Stimulated activated CD4-positive, alpha-beta T cell treated with anti-CD3 and anti-CD28 coated beads, TNF-alpha, amount 100 ng/mL, for 48 hours (primary cell): Measurements from ENCODE around the gene SLC35C1.
"Not testable (repeated sequence)": the region's sequence is repeated elsewhere in the genome, so short reads cannot be mapped to it uniquely, and the experiment has no call there.

Experiments used
- DNase-seq, 3 donors: peaks; one replicate each; pipeline ENCODE4 v3.0.0-alpha.2; 2020; ENCODE audit warnings: low read depth in 3 of 3

The SLC35C1 gene

DNA sequence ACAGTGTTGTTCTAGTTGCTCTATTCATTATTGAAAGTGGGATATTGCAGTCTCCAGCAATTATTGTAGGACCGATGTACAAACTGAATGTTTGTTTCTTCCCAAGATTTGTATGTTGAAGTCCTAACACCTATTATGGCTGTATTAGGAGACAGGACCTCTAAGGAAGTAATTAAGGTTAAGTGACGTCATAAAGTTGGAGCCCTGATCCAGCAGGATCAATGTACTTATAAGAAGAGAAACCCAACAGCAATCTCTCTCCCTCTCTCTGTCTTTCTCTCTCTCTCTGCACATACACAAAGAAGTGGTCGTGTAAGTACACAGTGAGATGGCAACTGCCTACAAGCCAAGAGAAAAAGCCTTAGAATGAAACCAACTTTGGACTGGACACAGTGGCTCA is 16.1 kb upstream of the SLC35C1 start:
- DNase-seq = no peak

DNA sequence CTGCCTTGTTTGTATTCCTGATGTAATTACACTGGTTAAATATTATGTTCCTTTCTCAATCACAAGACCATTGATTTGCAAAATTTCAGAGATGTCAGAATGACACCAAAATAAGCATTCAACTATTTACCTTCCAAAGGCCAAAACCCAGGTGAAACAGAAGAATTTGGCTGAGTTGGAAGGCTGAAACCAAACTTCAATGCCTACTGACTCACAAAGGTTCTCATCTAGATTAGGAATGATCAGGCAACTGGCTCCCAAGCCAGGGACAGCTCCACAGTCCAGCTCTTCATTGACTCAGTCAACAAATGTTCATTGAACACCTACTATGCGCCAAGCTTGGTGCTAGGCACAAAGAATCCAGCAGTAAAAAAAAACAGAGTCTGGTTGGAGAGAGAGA is 13.4 kb upstream of the SLC35C1 start:
- DNase-seq = no peak

DNA sequence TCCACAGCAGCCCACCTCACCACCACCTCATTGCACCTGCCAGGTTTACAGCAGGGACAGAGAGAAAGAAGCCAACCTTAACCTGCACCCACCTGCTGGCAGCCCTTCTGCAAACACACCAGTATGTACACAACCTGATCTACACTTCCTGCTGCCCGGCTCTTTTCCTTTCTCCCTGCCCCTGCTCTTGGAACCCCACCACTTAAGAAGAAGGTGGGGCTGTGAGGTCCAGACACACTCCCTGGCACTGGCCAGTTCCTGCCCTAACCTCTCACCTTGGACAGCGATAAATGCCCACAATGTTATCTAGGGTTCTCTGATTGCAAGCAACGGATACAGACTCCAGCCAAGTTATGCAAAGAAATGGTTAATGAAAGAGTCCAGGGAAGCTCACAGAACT is 10.8 kb upstream of the SLC35C1 start:
- DNase-seq = no peak

DNA sequence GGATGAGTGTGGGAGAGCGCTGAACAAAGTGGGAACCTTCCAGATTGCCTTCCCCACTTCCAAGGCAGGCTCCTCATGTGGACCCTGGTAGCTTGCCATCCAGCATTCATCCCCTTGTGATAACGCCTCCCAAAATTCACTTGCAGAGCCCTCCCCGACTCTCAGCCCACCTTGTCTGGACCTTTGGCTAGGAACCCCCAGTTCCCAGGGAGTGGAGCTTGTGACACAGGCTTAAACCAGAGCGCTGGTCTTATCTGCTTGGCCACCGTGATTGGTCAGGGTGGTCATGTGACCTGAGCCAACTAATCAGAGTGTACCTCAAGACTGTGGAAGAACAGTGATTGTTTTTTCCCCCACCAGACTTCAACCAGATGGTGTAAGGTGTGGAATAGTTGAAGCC is 9.6 kb upstream of the SLC35C1 start:
- DNase-seq = no peak

DNA sequence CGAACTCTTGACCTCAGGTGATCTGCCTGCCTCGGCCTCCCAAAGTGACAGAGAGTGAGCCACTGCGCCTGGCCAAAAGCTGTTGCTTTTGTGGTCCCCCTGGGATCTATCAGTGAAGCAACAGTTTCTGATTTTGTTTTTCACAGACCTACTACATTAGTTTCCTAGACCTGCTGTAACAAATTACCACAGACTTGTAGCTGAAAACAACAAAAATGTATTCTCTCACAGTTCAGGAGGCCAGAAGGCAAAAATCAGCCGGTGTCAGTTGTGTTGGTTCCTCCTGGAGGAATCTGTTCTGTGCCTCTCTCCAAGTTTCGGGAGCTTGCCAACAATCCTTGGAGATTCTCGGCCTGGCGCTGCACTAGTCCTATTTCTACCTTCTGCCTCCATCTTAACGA is 8.5 kb upstream of the SLC35C1 start:
- no peak for DNase-seq

DNA sequence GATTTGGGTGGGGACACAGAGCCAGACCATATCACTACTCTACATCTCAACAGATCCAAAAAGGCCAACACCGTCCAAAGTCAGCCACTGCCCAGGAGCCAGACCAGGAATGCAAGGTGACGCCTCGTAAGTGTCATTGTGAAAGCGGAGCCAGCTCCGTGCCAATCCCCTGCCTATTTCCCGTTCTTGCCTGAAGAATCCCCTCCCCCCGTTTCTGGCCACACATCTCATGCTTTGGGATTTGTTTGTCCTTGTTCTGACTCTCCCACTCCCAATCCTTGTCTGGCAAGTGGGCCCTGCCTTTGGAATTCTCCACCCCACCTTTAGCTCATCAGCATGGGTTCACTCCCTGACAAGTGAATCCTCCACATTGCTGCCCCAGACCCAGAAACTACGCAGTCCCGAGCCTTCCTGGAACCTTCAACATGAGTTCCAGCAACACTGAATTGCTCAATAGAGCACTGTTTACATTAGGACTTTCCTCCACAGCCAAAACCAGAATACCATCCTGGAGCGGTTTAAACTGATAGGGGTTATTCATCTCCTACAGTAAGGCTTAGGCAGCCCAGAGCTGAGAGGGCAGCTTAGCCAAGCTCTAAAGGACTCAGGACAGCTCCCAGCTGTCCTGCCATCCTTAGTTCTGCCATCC is 6.0 kb upstream of the SLC35C1 start:
- DNase-seq = no peak

DNA sequence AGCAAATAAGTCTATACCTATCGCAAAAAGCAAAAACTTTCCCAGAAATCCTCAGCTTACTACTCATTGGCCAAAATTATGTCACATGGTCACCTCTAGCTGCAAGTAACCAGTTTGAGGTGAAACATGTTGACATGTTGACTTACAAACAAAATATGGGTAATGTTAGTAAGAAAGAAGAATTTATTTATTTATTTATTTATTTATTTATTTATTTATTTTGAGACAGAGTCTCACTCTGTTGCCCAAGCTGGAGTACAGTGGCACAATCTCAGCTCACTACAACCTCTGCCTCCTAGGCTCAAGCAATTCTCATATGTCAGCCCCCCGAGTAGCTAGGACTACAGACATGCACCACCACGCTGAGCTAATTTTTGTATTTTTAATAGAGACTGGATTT is 5.4 kb upstream of the SLC35C1 start:
- no peak for DNase-seq

DNA sequence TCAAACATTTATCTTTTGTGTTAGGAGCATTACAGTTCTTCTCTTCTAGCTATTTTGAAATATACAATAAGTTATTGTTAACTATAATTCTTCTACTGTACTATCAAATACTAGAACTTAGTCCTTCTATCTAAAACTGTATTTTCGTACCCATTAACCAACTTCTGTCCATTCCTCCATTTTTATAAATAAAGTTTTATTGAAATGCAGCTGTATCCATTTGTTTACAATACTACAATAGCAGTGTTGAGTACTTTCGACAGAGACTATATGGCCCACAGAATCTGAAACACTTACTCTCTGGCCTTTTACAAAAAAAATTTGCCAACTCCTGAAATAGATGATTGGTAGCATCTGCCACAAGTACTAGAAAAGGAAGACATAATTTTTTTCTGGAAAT is 4.7 kb upstream of the SLC35C1 start:
- no peak for DNase-seq

DNA sequence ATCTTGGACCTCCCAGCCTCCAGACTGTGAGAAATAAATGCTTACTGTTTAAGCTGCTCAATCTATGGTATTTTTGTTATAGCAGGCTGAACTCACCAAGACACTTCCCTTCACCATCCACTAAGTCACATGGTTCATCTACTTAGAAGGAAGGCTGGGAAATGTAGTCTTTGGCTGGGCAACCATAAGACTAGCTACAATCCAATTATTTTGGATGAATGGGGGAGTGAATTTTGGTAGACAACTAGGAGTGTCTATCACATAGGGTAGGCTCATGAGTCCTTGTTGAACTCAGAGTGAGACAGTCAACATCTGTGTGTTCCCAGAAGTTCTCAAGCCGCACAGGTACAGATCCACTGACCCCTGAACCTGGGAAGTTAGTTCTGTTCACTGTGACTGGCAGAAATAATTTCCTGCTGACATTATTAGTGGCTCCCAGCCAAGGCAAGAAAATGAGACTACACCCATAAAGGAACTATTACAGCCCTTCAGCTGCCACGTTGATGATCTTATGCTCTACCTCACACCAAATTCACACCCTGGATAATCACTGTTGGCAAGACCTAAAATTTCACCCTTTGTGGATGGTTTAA is 3.1 kb upstream of the SLC35C1 start:
- DNase-seq = no peak

DNA sequence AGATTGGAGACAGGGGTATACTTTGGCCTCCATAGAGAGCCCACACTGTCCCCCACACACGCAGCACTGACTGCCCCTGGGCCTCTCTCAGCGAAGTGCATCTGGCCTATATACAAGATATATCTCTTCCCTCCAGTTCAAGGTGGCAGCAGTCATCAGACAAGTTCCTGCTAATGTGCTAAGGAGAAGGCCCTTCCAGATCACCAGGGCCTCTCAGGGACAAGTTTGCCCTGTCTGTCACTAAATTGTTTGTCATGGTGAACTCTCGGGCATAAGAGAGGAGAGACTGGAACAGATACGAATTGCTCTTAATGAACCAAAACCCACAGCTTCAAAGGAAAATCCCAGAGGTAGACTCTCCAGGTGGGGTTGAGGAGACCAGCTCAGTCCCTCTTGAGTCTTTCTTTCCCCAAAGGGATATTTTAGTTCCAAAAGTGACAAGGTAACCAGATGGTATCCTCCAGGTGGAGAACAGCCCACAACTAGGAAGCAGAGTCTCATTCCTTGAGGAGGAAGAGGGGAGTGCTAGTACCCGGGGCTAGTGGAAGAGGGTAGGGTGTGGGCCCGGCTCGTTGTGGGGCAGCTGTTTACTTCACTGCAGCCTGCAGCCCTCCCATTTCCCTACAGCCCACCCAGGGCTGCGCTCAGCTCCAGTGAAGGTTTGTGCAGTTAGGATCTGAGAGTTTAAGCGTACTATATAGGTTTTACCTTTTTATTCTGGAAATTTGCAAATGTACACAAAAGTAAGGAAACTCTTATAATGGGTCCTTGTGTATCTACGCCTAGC is 2.2 kb upstream of the SLC35C1 start:
- no peak for DNase-seq

DNA sequence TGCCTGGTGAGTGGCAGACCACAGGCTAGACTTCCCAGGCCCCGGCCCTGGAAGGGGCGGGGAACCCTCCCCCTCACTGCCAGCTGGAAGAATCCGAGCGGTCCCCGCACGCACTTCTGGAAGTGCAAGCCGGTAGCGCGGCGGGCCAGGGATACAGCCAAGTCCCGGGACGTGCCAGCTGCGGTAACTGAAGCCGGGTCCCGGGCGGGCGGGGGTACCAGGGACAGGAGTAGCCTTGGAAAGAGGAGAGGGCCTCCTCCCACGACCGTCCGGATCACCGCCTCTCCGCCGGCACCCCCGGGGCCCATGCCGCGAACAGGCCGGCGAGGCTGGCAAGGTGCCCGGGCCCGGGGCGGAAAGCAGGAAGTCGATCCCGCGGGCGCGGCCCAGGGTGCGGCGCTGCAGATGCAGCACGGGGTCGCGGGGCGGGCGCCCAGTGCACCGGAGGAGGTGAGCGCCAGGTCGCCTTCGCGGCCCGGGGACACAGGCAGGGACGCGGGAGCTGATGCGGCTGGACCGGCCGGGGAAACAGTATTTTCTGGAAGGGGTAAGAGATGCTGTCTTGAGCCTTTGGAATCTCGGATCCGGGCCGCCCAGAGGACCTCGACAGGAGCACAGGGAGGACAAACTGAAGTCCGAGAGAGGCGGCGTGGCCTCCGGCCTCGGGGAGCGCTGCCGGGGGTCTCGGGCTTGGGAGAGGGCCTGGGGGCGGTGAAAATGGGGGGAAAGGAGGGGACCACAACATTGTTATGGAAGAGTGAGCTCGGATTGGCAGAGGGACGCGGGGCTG is 783 bp upstream of the SLC35C1 start:
- DNase-seq = peak; percentile 32 to 55 (median 44)

DNA sequence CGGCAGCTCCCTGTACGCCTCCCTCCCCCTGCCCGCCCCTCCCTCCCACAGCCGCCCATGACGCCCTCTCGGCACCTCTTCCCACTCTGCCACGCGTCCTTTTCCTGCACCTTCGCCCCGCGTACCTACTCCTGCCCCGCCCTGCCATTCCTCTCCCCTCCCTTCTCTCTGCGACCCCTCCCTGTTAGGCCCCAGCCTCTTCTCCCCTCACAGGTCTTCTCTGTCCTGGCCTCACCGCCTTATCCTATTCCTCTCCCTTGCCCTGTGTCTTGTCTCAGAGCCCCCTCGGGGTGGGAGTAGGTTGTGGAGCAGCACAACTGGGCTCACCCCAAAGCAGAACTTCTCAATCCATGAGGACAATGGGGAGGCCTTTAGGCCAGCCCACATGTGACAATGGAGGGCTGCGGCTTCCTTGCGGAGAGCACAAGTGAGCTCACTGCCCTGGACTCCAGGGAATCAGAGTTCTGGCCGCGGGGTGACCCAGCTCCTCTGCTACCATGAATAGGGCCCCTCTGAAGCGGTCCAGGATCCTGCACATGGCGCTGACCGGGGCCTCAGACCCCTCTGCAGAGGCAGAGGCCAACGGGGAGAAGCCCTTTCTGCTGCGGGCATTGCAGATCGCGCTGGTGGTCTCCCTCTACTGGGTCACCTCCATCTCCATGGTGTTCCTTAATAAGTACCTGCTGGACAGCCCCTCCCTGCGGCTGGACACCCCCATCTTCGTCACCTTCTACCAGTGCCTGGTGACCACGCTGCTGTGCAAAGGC is 539 bp downstream of the SLC35C1 start:
- DNase-seq = peak in 1 of 3 donors; percentile 28

DNA sequence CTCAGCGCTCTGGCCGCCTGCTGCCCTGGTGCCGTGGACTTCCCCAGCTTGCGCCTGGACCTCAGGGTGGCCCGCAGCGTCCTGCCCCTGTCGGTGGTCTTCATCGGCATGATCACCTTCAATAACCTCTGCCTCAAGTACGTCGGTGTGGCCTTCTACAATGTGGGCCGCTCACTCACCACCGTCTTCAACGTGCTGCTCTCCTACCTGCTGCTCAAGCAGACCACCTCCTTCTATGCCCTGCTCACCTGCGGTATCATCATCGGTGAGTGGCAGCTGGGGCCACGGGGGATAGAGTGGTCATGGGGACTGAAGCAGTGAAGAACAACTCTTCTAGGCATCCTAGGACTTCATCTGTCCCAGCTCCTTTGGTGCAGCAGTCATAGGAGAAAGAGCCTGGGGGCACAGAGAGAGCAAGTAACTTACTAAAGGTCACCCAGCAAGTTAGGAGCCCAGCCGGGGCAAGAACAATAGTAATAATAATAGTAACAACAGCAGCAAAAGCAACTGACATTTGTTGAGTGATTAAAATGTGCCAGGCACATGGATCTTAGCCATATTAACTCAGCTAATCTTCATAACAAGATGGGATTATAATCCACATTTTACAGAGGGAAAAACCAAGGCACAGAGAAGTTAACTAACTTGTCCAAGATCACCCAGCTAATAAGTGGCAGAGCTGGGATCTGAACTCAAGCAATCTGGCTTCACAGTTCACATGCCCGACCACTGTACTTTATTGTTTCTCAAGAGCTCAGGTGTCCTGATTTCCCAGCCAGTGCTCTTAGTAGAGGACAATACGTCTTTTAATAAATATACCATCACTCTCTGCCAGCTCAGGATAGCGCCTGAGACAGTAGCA is 1.4 kb downstream of the SLC35C1 start:
- DNase-seq = no peak

DNA sequence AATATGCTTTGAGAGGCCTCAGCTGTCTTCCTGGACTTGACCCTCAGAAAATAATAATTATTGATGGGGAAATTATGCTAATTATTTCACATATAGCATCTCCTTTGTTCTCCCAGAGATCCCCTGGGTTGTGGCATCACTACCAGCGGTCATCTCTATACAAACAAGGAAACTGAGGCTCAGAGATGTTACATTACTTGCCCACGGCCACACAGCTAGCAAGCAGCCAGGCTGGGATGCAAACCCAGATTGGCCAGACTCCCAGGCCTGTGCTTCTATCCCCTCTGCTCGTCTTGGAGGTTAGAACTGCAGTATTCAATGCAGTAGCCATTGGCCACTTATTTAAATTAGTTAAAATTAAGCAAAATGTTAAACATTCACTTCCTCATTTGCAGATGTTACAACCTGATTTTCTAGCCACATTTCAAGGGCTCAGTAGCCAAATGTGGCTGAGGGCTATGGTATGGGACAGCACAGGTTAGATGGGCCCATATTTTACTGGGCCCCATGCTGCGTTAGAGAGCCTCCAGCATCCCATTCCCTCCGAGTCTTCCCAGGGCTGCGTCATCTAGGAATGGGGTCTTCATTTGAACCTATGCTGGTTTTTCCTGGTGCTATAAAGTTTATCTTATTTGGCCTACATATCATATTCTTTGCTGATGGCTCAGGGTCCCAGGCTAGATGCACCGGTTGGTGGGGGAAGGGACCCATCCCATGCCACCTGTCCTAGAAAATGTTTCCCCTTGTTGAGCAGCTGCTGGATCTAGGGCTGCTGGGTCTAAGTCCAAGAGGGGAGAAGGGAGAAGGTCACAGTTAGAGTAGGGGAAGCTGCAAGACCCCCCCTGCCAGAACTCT is 2.2 kb downstream of the SLC35C1 start:
- no peak for DNase-seq

DNA sequence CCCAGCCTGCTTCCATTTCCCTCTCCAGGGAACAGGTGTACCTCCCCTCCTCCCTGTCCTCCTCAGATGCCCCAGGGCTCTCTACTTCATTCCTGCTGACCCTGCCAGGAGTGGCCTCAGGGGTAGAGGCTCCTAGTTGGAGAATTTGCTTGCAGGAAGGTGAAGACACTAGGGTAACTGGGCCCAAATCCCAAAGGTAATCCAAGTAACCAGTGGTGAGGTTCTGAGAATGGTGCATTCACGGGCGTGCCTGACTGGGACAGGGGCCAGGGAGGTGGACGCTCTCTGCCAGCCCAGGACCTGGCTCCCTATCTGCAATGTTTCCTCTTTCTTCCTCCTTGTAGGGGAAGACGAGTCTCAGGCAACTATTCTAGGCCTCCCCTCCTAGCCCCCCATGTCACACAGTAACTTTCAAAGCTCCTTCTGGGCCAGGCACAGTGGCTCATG is 2.9 kb downstream of the SLC35C1 start:
- DNase-seq = no peak

DNA sequence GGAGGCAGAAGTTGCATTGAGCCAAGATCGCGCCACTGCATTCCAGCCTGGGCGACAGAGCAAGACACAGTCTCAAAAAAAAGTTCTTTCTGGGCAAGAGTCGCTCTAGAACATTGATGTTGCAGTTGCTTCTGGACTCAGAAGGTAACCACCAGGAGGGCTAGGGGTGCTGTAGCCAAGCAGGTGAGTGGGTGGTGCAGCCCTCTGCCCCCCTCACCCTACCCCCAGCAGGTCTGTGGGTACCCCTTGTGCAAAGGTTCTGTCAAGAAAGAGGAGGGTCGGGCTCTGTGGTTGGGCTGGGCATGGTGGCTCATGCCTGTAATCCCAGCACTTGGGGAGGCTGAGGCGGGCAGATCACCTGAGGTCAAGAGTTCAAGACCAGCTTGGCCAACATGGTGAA is 3.5 kb downstream of the SLC35C1 start:
- not testable (repeated sequence) for DNase-seq

DNA sequence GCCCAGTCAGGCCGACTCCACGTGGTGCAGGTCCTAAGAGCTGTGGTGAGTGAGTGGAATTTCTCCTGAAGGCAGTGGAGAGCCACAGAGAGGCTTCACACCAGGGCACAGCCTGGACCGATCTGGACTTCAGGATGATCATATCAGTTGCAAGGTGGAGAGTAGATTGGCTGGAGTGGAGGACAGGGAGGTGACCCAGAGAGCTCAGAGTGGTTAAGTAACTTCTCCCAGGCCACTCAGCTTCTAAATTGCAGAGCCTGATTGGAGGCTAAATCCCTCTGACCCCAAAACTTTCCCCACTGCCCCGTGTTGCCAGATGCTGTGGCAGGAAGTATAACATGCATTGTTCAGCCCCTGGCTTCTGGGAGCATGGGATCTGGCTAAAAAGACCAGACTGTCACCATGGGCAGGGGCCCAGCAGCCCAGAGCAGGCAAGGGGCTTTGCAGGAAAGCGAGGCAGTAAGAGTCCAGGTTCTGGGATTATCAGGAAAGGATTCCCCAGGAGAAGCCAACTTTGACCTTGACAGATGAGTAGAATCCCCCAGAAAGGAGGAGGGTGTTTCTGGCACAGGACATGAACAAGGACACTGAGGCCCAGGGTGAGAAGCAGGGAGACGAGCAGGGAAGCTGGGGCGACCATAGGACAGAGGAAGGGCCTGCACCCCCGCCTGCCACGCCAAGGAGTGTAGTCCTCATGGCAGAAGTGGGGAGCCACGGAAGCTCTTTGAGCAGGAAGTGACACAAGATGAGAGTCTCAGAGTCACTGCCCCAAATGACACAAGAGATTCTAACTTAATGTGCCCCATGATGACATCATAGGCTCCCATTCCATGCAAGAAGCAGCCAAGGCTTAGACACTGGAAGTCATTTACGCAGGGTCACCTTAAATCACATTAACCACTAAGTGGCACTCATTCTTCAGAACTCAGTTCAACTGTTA is 4.8 kb downstream of the SLC35C1 start:
- DNase-seq = no peak

DNA sequence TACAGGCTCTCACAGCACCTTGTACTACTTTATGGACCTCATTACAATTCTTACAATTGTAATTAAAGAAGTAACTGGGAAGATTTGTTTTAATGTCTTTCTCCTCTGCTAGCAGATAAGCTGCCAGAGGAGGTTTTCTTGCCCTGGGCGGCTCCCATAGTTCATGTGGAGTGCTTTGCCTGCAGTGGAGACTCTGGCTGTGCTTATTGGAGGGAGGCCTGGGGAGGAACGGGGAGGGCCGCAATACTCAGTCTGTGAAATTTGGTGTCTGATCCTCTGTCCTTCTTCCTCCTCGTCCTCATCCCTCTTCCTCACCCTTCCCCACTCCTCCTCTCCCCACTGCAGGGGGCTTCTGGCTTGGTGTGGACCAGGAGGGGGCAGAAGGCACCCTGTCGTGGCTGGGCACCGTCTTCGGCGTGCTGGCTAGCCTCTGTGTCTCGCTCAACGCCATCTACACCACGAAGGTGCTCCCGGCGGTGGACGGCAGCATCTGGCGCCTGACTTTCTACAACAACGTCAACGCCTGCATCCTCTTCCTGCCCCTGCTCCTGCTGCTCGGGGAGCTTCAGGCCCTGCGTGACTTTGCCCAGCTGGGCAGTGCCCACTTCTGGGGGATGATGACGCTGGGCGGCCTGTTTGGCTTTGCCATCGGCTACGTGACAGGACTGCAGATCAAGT is 5.6 kb downstream of the SLC35C1 start:
- DNase-seq = no peak
